Pancreas (tissue), 10 donors: Measurements from ENCODE around the gene SIRT4. TPM values are rescaled to one million over a fixed set of nuclear protein-coding genes. Genes with fewer than 3 reads are reported as not detected.

Experiments used
- ATAC-seq, 4 donors: fragments of 200-7000 bp; cut with Tn5 transposase; one replicate each; pipeline versions ENCODE4 v1.8.0 to v1.9.1; 2020; ENCODE audit warnings: mild to moderate bottlenecking in 4 of 4, moderate library complexity in 4 of 4
- DNase-seq, 6 donors: peaks; one replicate each; pipeline ENCODE4 v3.0.0-alpha.2; 2020
- FAIRE-seq: peaks from 2 replicates; lab custom pipeline; 2012; peaks lifted over from hg19 to GRCh38; lab: Jason Lieb, UNC
- H3K27ac ChIP-seq, 4 donors: fragments of 200-600 bp; sonication (generic); 1 replicate in 3 of 4; 2 replicates in 1 of 4; pipeline versions ENCODE4 v1.5.0 to v1.8.0; 2020
- H3K27me3 ChIP-seq, 4 donors: fragments of 200-600 bp; one replicate each; pipeline ENCODE4 v1.8.0; 2021
- H3K36me3 ChIP-seq, 3 donors: fragments of 200-600 bp; sonication (generic) in 1 of 3; one replicate each; pipeline versions ENCODE4 v1.5.0 to v1.8.0; 2020 to 2021
- H3K4me1 ChIP-seq, 3 donors: fragments of 200-600 bp; one replicate each; pipeline ENCODE4 v1.8.0; 2021
- H3K4me3 ChIP-seq, 4 donors: fragments of 200-600 bp; sonication (generic) in 2 of 4; one replicate each; pipeline versions ENCODE4 v1.5.0 to v1.8.0; 2020 to 2021
- H3K9me3 ChIP-seq, 4 donors: fragments of 200-600 bp; one replicate each; pipeline ENCODE4 v1.8.0; 2021
- WGBS, 2 donors: extraction: QIAGEN DNeasy Blood & Tissue Kit; methylation state at CpG; one replicate each; pipeline ENCODE4 v1.1.7; 2013; 5-methylcytosine and 5-hydroxymethylcytosine counted together
- intact Hi-C, 3 donors: fragments of 100-400 bp; cut with DNase I; formaldehyde crosslinking; loops; one replicate each; pipeline versions ENCODE4 v1.11.1 to v1.14.2; 2022
- polyA plus RNA-seq, 2 donors: library from polyadenylated mRNA; stranded (reverse); fragments of 200-250 nt; gene quantifications; one replicate each; pipeline ENCODE4 v1.2.3, GENCODE V29; 2013
- total RNA-seq, 6 donors: library from RNA; stranded (reverse); fragmentation: NEBNext Ultra II Directional in 4 of 6; extraction: Animal tissue kit (Norgen Biotek cat#: 25700) in 4 of 6; gene quantifications; one replicate each; pipeline versions ENCODE4 v1.2.1 to v1.2.4, GENCODE V29; 2021 to 2023
- TF ChIP-seq, protein P1 (sequence below), 4 donors: fragments of 200-600 bp; sonication (generic) in 3 of 4; IDR thresholded peaks; one replicate each; pipeline versions ENCODE4 v1.5.0 to v1.8.0; 2021; ENCODE audit warnings: antibody characterized with exemption in 4 of 4
- donor health status: healthy with polysubstance abuse.
- donor health status: DM: no; HTN: no; CAD: no; lungs with moderate emphysema.
- donor health status: DM: no; HTN: no; CAD: no.
- donor health status: control.
- donor health status: control.
- donor health status: Bipolar disorder and iron deficiency.
- donor health status: DM: yes; HTN: yes; CAD: no.
- donor health status: DM: no; HTN: no; CAD: no.
- donor health status: DM: no; HTN: no; CAD: no.
- donor health status: DM: yes; HTN: yes; CAD: no.

The SIRT4 gene
- total and polyA plus RNA-seq, 8 donors = 0.56 to 2.4 (median 1.5) TPM

DNA sequence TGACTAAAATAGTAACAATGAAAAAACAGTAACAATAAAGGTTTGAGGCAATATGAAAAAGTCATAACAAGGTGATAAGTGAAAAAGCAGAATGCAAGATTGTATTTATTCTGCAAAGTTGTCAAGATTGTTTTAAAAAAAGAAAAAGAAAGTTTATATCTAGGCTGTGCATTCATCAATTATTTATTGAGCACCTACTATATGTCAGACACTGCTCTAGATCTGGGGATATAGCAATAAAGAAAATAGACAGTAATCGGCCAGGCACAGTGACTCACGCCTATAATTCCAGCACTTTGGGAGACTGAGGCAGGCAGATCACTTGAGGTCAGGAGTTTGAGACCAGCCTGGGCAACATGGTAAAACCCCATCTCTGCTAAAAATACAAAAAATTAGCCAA lies 21.7 kb downstream of the SIRT4 start:
- DNase-seq (no peak), ATAC-seq (no peak), FAIRE-seq (no peak)
- Histone ChIP-seq H3K9me3 (no peaks in the 10 kb centered on the region), H3K4me3 (peak overlapping the region; percentile 3 to 53 (median 28)), H3K4me1 (peaks cover 13 to 39% (median 30%) of the 10 kb centered on the region in 3 donors), H3K27ac (peak overlapping the region in 3 of 4 donors; percentile 68 to 95 (median 92)), H3K27me3 (no peaks in the 10 kb centered on the region), H3K36me3 (peaks cover 0 to 9% (median 0%) of the 10 kb centered on the region in 3 donors)
- TF ChIP-seq, protein P1, sequence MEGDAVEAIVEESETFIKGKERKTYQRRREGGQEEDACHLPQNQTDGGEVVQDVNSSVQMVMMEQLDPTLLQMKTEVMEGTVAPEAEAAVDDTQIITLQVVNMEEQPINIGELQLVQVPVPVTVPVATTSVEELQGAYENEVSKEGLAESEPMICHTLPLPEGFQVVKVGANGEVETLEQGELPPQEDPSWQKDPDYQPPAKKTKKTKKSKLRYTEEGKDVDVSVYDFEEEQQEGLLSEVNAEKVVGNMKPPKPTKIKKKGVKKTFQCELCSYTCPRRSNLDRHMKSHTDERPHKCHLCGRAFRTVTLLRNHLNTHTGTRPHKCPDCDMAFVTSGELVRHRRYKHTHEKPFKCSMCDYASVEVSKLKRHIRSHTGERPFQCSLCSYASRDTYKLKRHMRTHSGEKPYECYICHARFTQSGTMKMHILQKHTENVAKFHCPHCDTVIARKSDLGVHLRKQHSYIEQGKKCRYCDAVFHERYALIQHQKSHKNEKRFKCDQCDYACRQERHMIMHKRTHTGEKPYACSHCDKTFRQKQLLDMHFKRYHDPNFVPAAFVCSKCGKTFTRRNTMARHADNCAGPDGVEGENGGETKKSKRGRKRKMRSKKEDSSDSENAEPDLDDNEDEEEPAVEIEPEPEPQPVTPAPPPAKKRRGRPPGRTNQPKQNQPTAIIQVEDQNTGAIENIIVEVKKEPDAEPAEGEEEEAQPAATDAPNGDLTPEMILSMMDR (IDR thresholded peaks at IDR 0.05) = no peak
- WGBS, 2 donors = 39 to 45% methylated on average over 2 of the region's 2 CpGs
- intact Hi-C loops = no loop called here

DNA sequence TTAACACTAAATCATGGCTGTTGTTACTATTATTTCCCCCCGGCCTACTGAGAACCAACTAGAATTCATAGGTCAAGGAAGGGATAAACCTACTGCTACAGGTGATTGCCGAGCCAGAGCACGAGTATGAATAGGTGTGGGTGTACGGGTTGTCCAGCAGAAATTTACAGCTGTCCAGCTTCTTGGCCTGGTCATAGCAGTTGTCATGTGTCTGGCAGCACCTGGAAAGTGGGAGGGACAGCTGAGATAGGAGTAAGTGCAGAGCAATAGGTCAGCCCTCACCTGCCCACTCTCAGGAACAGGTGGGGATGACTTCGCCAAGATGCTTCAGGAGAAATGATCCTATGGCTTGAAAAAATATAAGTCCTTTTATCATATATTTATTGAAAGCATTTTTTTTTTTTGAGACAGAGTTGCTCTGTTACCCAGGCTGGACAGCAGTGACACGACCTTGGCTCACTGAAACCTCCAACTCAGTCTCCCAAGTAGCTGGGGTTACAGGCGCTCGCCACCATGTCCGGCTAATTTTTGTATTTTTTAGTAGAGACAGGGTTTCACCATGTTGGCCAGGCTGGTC lies 22.8 kb downstream of the SIRT4 start:
- Histone ChIP-seq H3K4me1 (peaks cover 13 to 35% (median 26%) of the 10 kb centered on the region in 3 donors), H3K27me3 (no peaks in the 10 kb centered on the region), H3K27ac (peak overlapping the region; percentile 68 to 95 (median 92)), H3K36me3 (peaks cover 0 to 9% (median 0%) of the 10 kb centered on the region in 3 donors), H3K4me3 (peak overlapping the region; percentile 41 to 53 (median 46)), H3K9me3 (no peaks in the 10 kb centered on the region)
- DNase-seq (peak in 4 of 6 donors; percentile 82 to 91 (median 85)), FAIRE-seq (no peak), ATAC-seq (peak; percentile 42 to 58 (median 58))
- TF ChIP-seq, protein P1 (IDR thresholded peaks at IDR 0.05) = no peak
- 17 to 27% methylated on average over 9 of the region's 9 CpGs for WGBS, 2 donors
- intact Hi-C loops = no loop called here

DNA sequence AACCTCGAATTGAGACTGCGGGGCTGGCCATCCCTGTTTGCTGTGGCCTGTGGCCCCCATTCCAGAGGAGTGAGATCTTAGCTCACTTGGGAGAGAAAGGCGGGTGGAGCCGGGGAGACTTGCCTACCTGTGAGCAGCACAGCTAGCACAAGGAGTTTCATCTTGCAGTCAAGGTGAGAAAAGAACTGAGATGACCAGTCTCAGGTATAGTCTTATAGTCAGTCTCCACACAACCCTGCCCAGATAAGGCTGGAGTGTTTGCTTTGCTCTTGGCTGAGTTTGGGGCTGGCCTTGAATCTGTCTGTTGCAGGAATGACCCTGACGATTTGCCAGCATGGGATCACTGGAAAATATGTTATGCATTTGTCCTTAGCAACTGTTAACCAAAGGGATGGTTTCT lies 25.5 kb downstream of the SIRT4 start, which contains the start of gene PLA2G1B:
Gene PLA2G1B, minus strand, starts transcription at position 187 of the 400 bp plus-strand sequence. Its CDS starts 26 bp downstream, at position 161.
- no peaks in the 10 kb centered on the region for H3K9me3 ChIP-seq
- H3K36me3 ChIP-seq = peaks cover 0 to 9% (median 0%) of the 10 kb centered on the region in 3 donors
- 9 to 26% methylated on average over 5 of the region's 5 CpGs for WGBS, 2 donors
- intact Hi-C loops = no loop called here
- H3K4me3 ChIP-seq = peak within 1 kb of the TSS; percentile 41 to 53 (median 46)
- TF ChIP-seq, protein P1 (IDR thresholded peaks at IDR 0.05) = no peak
- H3K27me3 ChIP-seq = no peaks in the 10 kb centered on the region
- H3K27ac ChIP-seq = peak within 1 kb of the TSS; percentile 79 to 95 (median 92)
- FAIRE-seq (no peak), DNase-seq (peak in 5 of 6 donors; percentile 80 to 91 (median 86)), ATAC-seq (peak; percentile 51 to 70 (median 58))
- H3K4me1 ChIP-seq = peaks cover 7 to 32% (median 23%) of the 10 kb centered on the region in 3 donors

DNA sequence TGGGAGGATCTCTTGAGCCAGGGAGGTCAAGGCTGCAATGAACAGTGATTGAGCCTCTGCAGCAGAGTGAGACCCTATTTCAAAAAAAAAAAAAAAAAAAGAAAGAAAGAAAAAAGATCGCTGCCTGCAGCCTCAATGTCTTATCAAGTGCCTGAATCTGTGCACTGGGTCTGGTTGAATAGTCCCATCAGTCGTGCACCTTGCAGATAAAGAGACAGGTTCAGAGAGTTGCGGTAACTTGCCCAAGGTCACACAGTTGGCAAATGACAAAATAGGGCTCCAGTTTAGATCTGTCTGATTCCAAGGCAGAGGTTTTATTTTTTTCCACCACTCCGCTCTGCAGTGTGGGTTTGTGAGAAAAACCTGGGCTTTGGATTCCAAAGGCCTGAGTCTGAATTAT lies 26.1 kb downstream of the SIRT4 start:
- Histone ChIP-seq H3K27ac (peak overlapping the region; percentile 79 to 95 (median 92)), H3K36me3 (peaks cover 0 to 9% (median 0%) of the 10 kb centered on the region in 3 donors), H3K27me3 (no peaks in the 10 kb centered on the region), H3K4me1 (peaks cover 7 to 28% (median 23%) of the 10 kb centered on the region in 3 donors), H3K4me3 (no peak overlapping the region), H3K9me3 (no peaks in the 10 kb centered on the region)
- WGBS, 2 donors = 6 to 20% methylated on average over 4 of the region's 4 CpGs
- intact Hi-C loops = no loop called here
- FAIRE-seq = no peak
- TF ChIP-seq, protein P1 (IDR thresholded peaks at IDR 0.05) = no peak
- no peak for DNase-seq
- no peak for ATAC-seq

DNA sequence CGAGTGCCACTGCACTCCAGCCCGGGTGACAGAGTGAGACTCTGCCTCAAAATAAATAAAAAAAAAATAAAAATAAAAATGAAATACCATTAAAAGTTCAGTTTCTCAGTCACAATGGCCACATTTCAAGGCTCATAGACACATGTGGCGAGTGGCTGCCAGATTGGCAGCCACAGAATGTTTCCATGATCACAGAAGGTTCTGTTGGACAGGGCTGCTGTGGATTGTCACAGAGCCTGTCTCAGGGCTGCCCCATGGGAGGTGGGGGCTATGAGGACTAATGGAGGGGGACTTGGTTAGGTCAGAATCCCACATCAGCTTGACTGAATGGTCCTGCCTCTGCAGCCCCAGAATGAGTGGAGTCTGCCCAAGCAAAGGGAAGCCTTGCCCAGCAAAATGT lies 29.3 kb downstream of the SIRT4 start:
- TF ChIP-seq, protein P1 (IDR thresholded peaks at IDR 0.05) = no peak
- H3K27me3 ChIP-seq = no peaks in the 10 kb centered on the region
- intact Hi-C loops = no loop called here
- H3K36me3 ChIP-seq = no peaks in the 10 kb centered on the region
- H3K4me3 ChIP-seq = no peak overlapping the region
- ATAC-seq = peak in 2 of 4 donors; percentile 12 to 21
- no peak for FAIRE-seq
- H3K9me3 ChIP-seq = no peaks in the 10 kb centered on the region
- H3K27ac ChIP-seq = peak overlapping the region; percentile 79 to 91 (median 90)
- peak in 3 of 6 donors; percentile 31 to 55 (median 40) for DNase-seq
- 31 to 48% methylated on average over 3 of the region's 3 CpGs for WGBS, 2 donors
- peaks cover 7 to 25% (median 23%) of the 10 kb centered on the region in 3 donors for H3K4me1 ChIP-seq
